ENCODE data around the gene MRPS23. TPM values are rescaled to one million over a fixed set of nuclear protein-coding genes. Genes with fewer than 3 reads are reported as not detected.

Gene MRPS23
- total and polyA plus RNA-seq, 2 of the 8 experiments (the other 6 are each of a cell fraction or from before 2014, with no cell fraction given) = 38.6 to 60.4 TPM

DNA sequence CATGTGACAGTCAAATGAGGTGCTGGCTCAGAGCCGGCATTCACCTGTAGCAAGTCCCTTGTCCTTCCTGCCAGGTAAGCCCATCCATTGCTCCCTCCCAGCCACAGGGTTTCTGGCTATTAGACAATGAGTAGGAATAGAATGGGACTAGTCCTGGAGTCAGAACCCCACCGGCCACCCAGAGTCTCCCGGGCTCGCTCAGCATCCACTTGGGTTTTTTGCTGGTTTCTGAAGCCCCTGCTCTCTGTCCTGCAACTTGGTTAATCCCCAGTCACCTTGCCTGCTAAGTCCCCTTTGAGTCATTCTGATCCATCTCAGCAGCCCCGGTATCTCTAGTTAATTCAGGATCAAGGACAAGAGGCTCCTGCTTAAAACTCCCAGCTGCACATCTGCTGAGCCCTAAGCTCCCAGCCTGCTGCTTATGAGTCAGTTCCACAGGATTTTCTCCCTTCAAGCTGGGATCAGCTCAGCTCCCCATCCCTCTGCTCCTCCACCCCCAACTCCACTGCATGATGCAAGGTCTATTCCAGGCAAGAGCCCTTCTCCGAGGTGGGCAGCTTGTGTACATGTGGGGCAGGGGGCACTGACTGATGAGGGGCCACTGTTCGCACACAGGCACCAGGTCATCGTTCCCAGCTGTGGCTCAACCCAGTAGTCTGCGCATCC, 19.9 kb upstream of the MRPS23 start:
- peak overlapping the region; percentile 82; the same call in 1 of the 2 replicates for H2AK5ac ChIP-seq (ENCODE audit: low read depth, low read length)
- no peak overlapping the region for H3K27ac ChIP-seq (ENCODE audit: low read depth, low read length)
- H4K5ac ChIP-seq (ENCODE audit: insufficient read length, low read depth, low read length) = no peak overlapping the region
- no peak overlapping the region for H3K4ac ChIP-seq (replicated peaks; ENCODE audit: insufficient read length, low read depth, low read length)
- peak overlapping the region; percentile 75; the same call in 1 of the 2 replicates for H2BK12ac ChIP-seq (ENCODE audit: low read depth, low read length)
- H2BK15ac ChIP-seq (ENCODE audit: low read length) = no peak overlapping the region
- no peak overlapping the region for H3K9ac ChIP-seq (replicated peaks in 1 of 4; ENCODE audit: extremely low read depth in 1 of 4, low read depth in 3 of 4, low read length in 3 of 4)
- TF ChIP-seq SRF (IDR thresholded peaks at IDR 0.05; ENCODE audit: low read depth, low read length) (no peak), YY1 (IDR thresholded peaks at IDR 0.05; ENCODE audit: low read depth, low read length) (no peak), CTBP2 (IDR thresholded peaks at IDR 0.05; ENCODE audit: borderline replicate concordance, insufficient read depth, insufficient read length, low read length) (no peak)
- TF ChIP-seq, protein P1, sequence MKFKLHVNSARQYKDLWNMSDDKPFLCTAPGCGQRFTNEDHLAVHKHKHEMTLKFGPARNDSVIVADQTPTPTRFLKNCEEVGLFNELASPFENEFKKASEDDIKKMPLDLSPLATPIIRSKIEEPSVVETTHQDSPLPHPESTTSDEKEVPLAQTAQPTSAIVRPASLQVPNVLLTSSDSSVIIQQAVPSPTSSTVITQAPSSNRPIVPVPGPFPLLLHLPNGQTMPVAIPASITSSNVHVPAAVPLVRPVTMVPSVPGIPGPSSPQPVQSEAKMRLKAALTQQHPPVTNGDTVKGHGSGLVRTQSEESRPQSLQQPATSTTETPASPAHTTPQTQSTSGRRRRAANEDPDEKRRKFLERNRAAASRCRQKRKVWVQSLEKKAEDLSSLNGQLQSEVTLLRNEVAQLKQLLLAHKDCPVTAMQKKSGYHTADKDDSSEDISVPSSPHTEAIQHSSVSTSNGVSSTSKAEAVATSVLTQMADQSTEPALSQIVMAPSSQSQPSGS (IDR thresholded peaks at IDR 0.05; ENCODE audit: low read length) = no peak
- H3K56ac ChIP-seq (replicated peaks; ENCODE audit: insufficient read length, low read depth, low read length) = no peak overlapping the region
- H3K79me2 ChIP-seq (ENCODE audit: control insufficient read depth in 1 of 2, insufficient read depth in 2 of 2, low read length in 2 of 2) = no peaks in the 10 kb centered on the region
- no peak overlapping the region for H2BK120ac ChIP-seq (replicated peaks; ENCODE audit: low read depth, low read length)
- ChIA-PET CTCF (ENCODE audit: partially characterized antibody) (interaction anchor here (0.7 to 20.7 kb wide), 13 partner anchors 8 to 241 kb away, joined by 3 to 221 read pairs (median 13); partner anchors contain the start of gene CUEDC1), POLR2A (ENCODE audit: partially characterized antibody) (interaction anchor here (1.0 to 32.5 kb wide), 9 partner anchors 8 to 128 kb away, joined by 3 to 672 read pairs (median 4); partner anchors contain the start of genes SRSF1 and VEZF1)
- H3K27me3 ChIP-seq (replicated peaks in 1 of 4; ENCODE audit: control insufficient read depth in 3 of 4, extremely low read depth in 1 of 4, insufficient read depth in 3 of 4, low read length in 3 of 4) = peaks cover 0 to 2% (median under 1%) of the 10 kb centered on the region in 4 experiments; a peak in 3 of 7 replicates
- peak overlapping the region; percentile 13; the same call in 1 of the 2 replicates for H2BK5ac ChIP-seq (ENCODE audit: low read depth, low read length)
- no peak overlapping the region for H4K8ac ChIP-seq (ENCODE audit: extremely low read depth, insufficient read depth, low read length)
- H3K9me3 ChIP-seq (ENCODE audit: insufficient read depth in 2 of 2, low read depth in 1 of 2, low read length in 1 of 2) = no peaks in the 10 kb centered on the region
- H3K4me2 ChIP-seq (ENCODE audit: insufficient read depth in 1 of 2, low read depth in 2 of 2, low read length in 2 of 2) = no peak overlapping the region
- peak overlapping the region; percentile 63 for H4K91ac ChIP-seq (replicated peaks; ENCODE audit: insufficient read length, low read length)
- no peaks in the 10 kb centered on the region for H4K20me1 ChIP-seq (replicated peaks in 1 of 2; ENCODE audit: control insufficient read depth in 1 of 2, insufficient read depth in 2 of 2, low read length in 2 of 2)
- H3K14ac ChIP-seq (ENCODE audit: insufficient read length) = no peak overlapping the region
- H2BK20ac ChIP-seq (ENCODE audit: low read length) = peak overlapping the region; percentile 48; the same call in 1 of the 2 replicates
- H3K36me3 ChIP-seq (ENCODE audit: control insufficient read depth in 2 of 4, insufficient read depth in 4 of 4, low read length in 3 of 4) = no peaks in the 10 kb centered on the region; a peak in 1 of 8 replicates
- no peaks in the 10 kb centered on the region for H3K79me1 ChIP-seq (ENCODE audit: low read depth, low read length)
- H3K23me2 ChIP-seq (ENCODE audit: low read depth, low read length) = peaks cover 2% of the 10 kb centered on the region; the same call in 1 of the 2 replicates
- no peak overlapping the region for H3K4me3 ChIP-seq (ENCODE audit: extremely low read depth in 1 of 4, insufficient read depth in 2 of 4, low read depth in 3 of 4, low read length in 4 of 4)
- H3K18ac ChIP-seq (ENCODE audit: extremely low read depth, low read length) = no peak overlapping the region
- H3K4me1 ChIP-seq (replicated peaks in 1 of 4; ENCODE audit: control insufficient read depth in 3 of 4, insufficient read depth in 4 of 4, low read length in 3 of 4) = peaks cover 3 to 27% (median 19%) of the 10 kb centered on the region in 4 experiments
- FAIRE-seq = no peak
- DNase-seq (ENCODE audit: low read depth in 1 of 2, low spot score in 2 of 2) = no peak
- WGBS, 2 experiments (ENCODE audit: extremely low coverage in 1 of 2, insufficient coverage in 1 of 2, insufficient read length in 1 of 2, insufficient replicate concordance in 2 of 2, low coverage in 1 of 2, low lambda C conversion rate in 2 of 2, missing lambda C conversion rate in 1 of 2) = 93% methylated on average over 9 of the region's 9 CpGs; no CpG with 5 or more reads in 1 of the 2 experiments
- H2AFZ ChIP-seq (ENCODE audit: low read length) = no peak overlapping the region
- no peak overlapping the region for H3K23ac ChIP-seq (ENCODE audit: insufficient read length)
